IPS-11a (cell line): ENCODE results near the gene CD164.

Source experiments
- H3K4me3 ChIP-seq: one replicate; pipeline ENCODE4 v1.5.1; 2013; ENCODE audit warnings: low read depth, low read length, control low read depth

CD164 gene

GRCh38 chr6:109381747-109382575 lies at the start of gene CD164:
Gene CD164 (minus strand): TSS chr6:109382467. CDS start chr6:109382378, 89 bp downstream.
- H3K4me3 ChIP-seq: peak within 1 kb of the TSS; percentile 97

GRCh38 chr6:109429496-109429895 lies 47.2 kb upstream of the CD164 start:
- H3K4me3 ChIP-seq: no peak overlapping the region

GRCh38 chr6:109428889-109429477 lies 46.7 kb upstream of the CD164 start:
- H3K4me3 ChIP-seq: no peak overlapping the region

- H3K4me3 ChIP-seq: no peak overlapping the region
These were observed 42.7 kb upstream of the CD164 start for GRCh38 chr6:109424946-109425345.

- H3K4me3 ChIP-seq: no peak overlapping the region
These were observed 38.9 kb upstream of the CD164 start for GRCh38 chr6:109421184-109421583.

GRCh38 chr6:109420751-109421150 lies 38.5 kb upstream of the CD164 start:
- H3K4me3 ChIP-seq: no peak overlapping the region

- H3K4me3 ChIP-seq: no peak overlapping the region
These were observed 35.4 kb upstream of the CD164 start for GRCh38 chr6:109417646-109418045.

GRCh38 chr6:109411034-109411433 lies 28.8 kb upstream of the CD164 start:
- H3K4me3 ChIP-seq: no peak overlapping the region

GRCh38 chr6:109406196-109406595 lies 23.9 kb upstream of the CD164 start:
- no peak overlapping the region for H3K4me3 ChIP-seq

GRCh38 chr6:109397020-109397419 lies 14.8 kb upstream of the CD164 start:
- no peak overlapping the region for H3K4me3 ChIP-seq

GRCh38 chr6:109396046-109396718 lies 13.9 kb upstream of the CD164 start:
- no peak overlapping the region for H3K4me3 ChIP-seq

GRCh38 chr6:109393886-109394281 lies 11.6 kb upstream of the CD164 start:
- no peak overlapping the region for H3K4me3 ChIP-seq

- no peak overlapping the region for H3K4me3 ChIP-seq
These were observed 11.1 kb upstream of the CD164 start for GRCh38 chr6:109393157-109393885.

- no peak overlapping the region for H3K4me3 ChIP-seq
These were observed 7.5 kb upstream of the CD164 start for GRCh38 chr6:109389650-109390274.

- H3K4me3 ChIP-seq: no peak overlapping the region
These were observed 6.0 kb upstream of the CD164 start for GRCh38 chr6:109388265-109388664.

- H3K4me3 ChIP-seq: peak overlapping the region; percentile 97
These were observed 1.2 kb upstream of the CD164 start for GRCh38 chr6:109383438-109383940.

- peak overlapping the region; percentile 97 for H3K4me3 ChIP-seq
These were observed 540 bp upstream of the CD164 start for GRCh38 chr6:109382576-109383437.

GRCh38 chr6:109381061-109381746 lies 1.1 kb downstream of the CD164 start:
- H3K4me3 ChIP-seq: peak overlapping the region; percentile 97

GRCh38 chr6:109379711-109380110 lies 2.6 kb downstream of the CD164 start:
- no peak overlapping the region for H3K4me3 ChIP-seq
